ENCODE results near the gene FCRL6.

FCRL6 gene

GRCh38 chr1:159786966-159787365, 15.2 kb upstream of the FCRL6 start:
- no peaks in the 10 kb centered on the region for H3K36me3 ChIP-seq (ENCODE audit: control insufficient read depth, insufficient read depth, low read length)
- no peak for TF ChIP-seq CTCF (IDR thresholded peaks at IDR 0.05; ENCODE audit: insufficient read depth, low read length, poor library complexity, severe bottlenecking)
- H3K4me3 ChIP-seq (replicated peaks; ENCODE audit: low read depth, low read length), result no peak overlapping the region
- no peak for DNase-seq (ENCODE audit: extremely low read depth, insufficient read length)
- H3K27me3 ChIP-seq (replicated peaks; ENCODE audit: control insufficient read depth, insufficient read depth, low read length), result no peaks in the 10 kb centered on the region

GRCh38 chr1:159790237-159790917, 11.8 kb upstream of the FCRL6 start:
- peak; percentile 71 for TF ChIP-seq CTCF (IDR thresholded peaks at IDR 0.05; ENCODE audit: insufficient read depth, low read length, poor library complexity, severe bottlenecking)
- no peak for DNase-seq (ENCODE audit: extremely low read depth, insufficient read length)
- Histone ChIP-seq H3K36me3 (ENCODE audit: control insufficient read depth, insufficient read depth, low read length) (no peaks in the 10 kb centered on the region), H3K4me3 (replicated peaks; ENCODE audit: low read depth, low read length) (no peak overlapping the region), H3K27me3 (replicated peaks; ENCODE audit: control insufficient read depth, insufficient read depth, low read length) (no peaks in the 10 kb centered on the region)

- Histone ChIP-seq H3K4me3 (replicated peaks; ENCODE audit: low read depth, low read length) (no peak overlapping the region), H3K27me3 (replicated peaks; ENCODE audit: control insufficient read depth, insufficient read depth, low read length) (no peaks in the 10 kb centered on the region), H3K36me3 (ENCODE audit: control insufficient read depth, insufficient read depth, low read length) (no peaks in the 10 kb centered on the region)
- TF ChIP-seq CTCF (IDR thresholded peaks at IDR 0.05; ENCODE audit: insufficient read depth, low read length, poor library complexity, severe bottlenecking), result no peak
- no peak for DNase-seq (ENCODE audit: extremely low read depth, insufficient read length)
Measured at GRCh38 chr1:159791031-159791430, 11.1 kb upstream of the FCRL6 start.

GRCh38 chr1:159791461-159791860, 10.7 kb upstream of the FCRL6 start:
- no peak for DNase-seq (ENCODE audit: extremely low read depth, insufficient read length)
- TF ChIP-seq CTCF (IDR thresholded peaks at IDR 0.05; ENCODE audit: insufficient read depth, low read length, poor library complexity, severe bottlenecking), result no peak

GRCh38 chr1:159795534-159795933, 6.6 kb upstream of the FCRL6 start:
- H3K36me3 ChIP-seq (ENCODE audit: control insufficient read depth, insufficient read depth, low read length), result no peaks in the 10 kb centered on the region
- H3K4me3 ChIP-seq (replicated peaks; ENCODE audit: low read depth, low read length), result no peak overlapping the region
- H3K27me3 ChIP-seq (replicated peaks; ENCODE audit: control insufficient read depth, insufficient read depth, low read length), result no peaks in the 10 kb centered on the region; the same call in none of the 2 replicates
- no peak for DNase-seq (ENCODE audit: extremely low read depth, insufficient read length)
- TF ChIP-seq CTCF (IDR thresholded peaks at IDR 0.05; ENCODE audit: insufficient read depth, low read length, poor library complexity, severe bottlenecking), result no peak

More at GRCh38 chr1:159791461-159791860, 10.7 kb upstream of the FCRL6 start:
- no peaks in the 10 kb centered on the region for H3K27me3 ChIP-seq (replicated peaks; ENCODE audit: control insufficient read depth, insufficient read depth, low read length)
- H3K36me3 ChIP-seq (ENCODE audit: control insufficient read depth, insufficient read depth, low read length), result no peaks in the 10 kb centered on the region
- H3K4me3 ChIP-seq (replicated peaks; ENCODE audit: low read depth, low read length), result no peak overlapping the region

- Histone ChIP-seq H3K36me3 (ENCODE audit: control insufficient read depth, insufficient read depth, low read length) (no peaks in the 10 kb centered on the region), H3K27me3 (replicated peaks; ENCODE audit: control insufficient read depth, insufficient read depth, low read length) (no peaks in the 10 kb centered on the region; the same call in none of the 2 replicates), H3K4me3 (replicated peaks; ENCODE audit: low read depth, low read length) (no peak overlapping the region)
- TF ChIP-seq CTCF (IDR thresholded peaks at IDR 0.05; ENCODE audit: insufficient read depth, low read length, poor library complexity, severe bottlenecking), result peak; percentile 84
- no peak for DNase-seq (ENCODE audit: extremely low read depth, insufficient read length)
Measured at GRCh38 chr1:159798893-159799292, 3.3 kb upstream of the FCRL6 start.

Data from GM06990 (cell line).